Measurements from ENCODE around the gene BRD3OS.

Gene BRD3OS

GRCh38 chr9:134024828-134025605, at the start of gene BRD3OS:
Gene BRD3OS (plus strand): TSS chr9:134025481. CDS start chr9:134026748, 1,267 bp downstream.
- H3K36me3 ChIP-seq (ENCODE audit: control insufficient read depth, insufficient read depth, low read length), result peaks cover 7% of the 10 kb centered on the region
- H3K27me3 ChIP-seq (ENCODE audit: control insufficient read depth, insufficient read depth, low read length), result no peaks in the 10 kb centered on the region
- H3K27ac ChIP-seq (ENCODE audit: low read depth, low read length), result peak within 1 kb of the TSS; percentile 55
- peaks cover 9% of the 10 kb centered on the region for H3K4me1 ChIP-seq (ENCODE audit: control insufficient read depth, insufficient read depth, low read length)
- H3K9ac ChIP-seq (ENCODE audit: low read length), result no peak within 1 kb of the TSS
- peak within 1 kb of the TSS; percentile 87 for H3K4me3 ChIP-seq (ENCODE audit: low read length)

DNA sequence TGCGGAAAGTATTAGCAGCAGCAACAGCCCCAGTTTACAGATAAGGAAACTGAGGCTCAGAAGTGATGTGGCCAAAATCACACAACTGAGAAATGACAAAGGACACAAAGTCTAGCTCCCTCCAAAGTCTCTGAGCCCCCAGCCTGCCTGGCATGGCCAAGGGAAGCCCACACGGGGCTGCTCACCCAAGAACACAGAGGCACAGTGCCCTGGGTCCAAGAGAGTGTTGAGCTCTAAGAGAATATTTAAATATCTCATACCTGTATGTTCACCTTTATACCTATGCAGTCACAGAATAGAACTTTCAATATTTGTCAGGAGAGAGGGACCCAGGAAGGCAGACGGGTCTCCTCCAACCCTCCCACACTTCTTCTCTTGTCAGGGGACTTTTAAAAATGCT, 49.8 kb upstream of the BRD3OS start:
- Histone ChIP-seq H3K36me3 (ENCODE audit: control insufficient read depth, insufficient read depth, low read length) (no peaks in the 10 kb centered on the region), H3K4me1 (ENCODE audit: control insufficient read depth, insufficient read depth, low read length) (peaks cover 2% of the 10 kb centered on the region), H3K27me3 (ENCODE audit: control insufficient read depth, insufficient read depth, low read length) (no peaks in the 10 kb centered on the region), H3K27ac (ENCODE audit: low read depth, low read length) (no peak overlapping the region), H3K4me3 (ENCODE audit: low read length) (no peak overlapping the region), H3K9ac (ENCODE audit: low read length) (no peak overlapping the region)

GRCh38 chr9:133976191-133976861, 49.0 kb upstream of the BRD3OS start:
- Histone ChIP-seq H3K4me1 (ENCODE audit: control insufficient read depth, insufficient read depth, low read length) (peaks cover 2% of the 10 kb centered on the region), H3K27me3 (ENCODE audit: control insufficient read depth, insufficient read depth, low read length) (no peaks in the 10 kb centered on the region), H3K27ac (ENCODE audit: low read depth, low read length) (no peak overlapping the region), H3K9ac (ENCODE audit: low read length) (no peak overlapping the region), H3K36me3 (ENCODE audit: control insufficient read depth, insufficient read depth, low read length) (no peaks in the 10 kb centered on the region), H3K4me3 (ENCODE audit: low read length) (no peak overlapping the region)

- Histone ChIP-seq H3K4me1 (ENCODE audit: control insufficient read depth, insufficient read depth, low read length) (peaks cover 2% of the 10 kb centered on the region), H3K4me3 (ENCODE audit: low read length) (no peak overlapping the region), H3K36me3 (ENCODE audit: control insufficient read depth, insufficient read depth, low read length) (no peaks in the 10 kb centered on the region), H3K27ac (ENCODE audit: low read depth, low read length) (no peak overlapping the region), H3K27me3 (ENCODE audit: control insufficient read depth, insufficient read depth, low read length) (no peaks in the 10 kb centered on the region), H3K9ac (ENCODE audit: low read length) (no peak overlapping the region)
These were observed 48.4 kb upstream of the BRD3OS start for GRCh38 chr9:133976887-133977286.

DNA sequence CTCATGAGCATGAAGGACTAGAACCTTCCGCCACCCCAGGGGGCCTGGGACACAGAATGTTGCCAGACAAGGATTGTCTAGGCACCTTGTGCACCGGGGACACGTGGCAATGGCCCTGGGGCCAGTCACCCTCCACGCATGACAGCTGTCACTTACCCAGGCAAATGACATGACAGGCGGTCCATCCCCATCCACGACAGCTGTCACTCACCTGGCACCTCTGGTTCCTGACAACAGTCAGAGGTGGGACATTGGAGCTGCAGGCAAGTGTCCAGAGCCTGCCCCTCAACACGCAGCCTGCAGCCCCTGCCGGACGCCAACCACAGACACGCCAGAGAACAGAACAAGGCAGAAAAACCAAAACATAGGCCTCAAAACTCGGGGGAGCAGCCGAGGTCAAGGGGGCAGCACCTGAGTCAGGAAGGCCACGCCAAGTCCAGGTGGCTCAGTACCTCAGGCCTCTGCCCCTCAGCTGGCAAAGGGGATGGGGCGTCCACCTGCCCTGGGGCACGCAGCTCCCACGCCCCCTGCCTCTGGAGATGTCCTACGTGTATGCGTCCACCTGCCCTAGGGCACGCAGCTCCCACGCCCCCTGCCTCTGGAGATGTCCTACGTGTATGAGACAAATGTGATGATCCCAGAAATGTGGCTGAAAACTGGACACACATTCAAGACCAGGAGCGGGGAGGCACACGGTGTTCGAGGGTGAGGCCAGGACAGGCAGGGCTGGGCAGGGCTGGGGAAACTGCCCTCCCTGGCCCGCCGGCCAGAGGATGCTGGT, 47.7 kb upstream of the BRD3OS start:
- H3K27ac ChIP-seq (ENCODE audit: low read depth, low read length), result no peak overlapping the region
- peaks cover 2% of the 10 kb centered on the region for H3K4me1 ChIP-seq (ENCODE audit: control insufficient read depth, insufficient read depth, low read length)
- no peaks in the 10 kb centered on the region for H3K27me3 ChIP-seq (ENCODE audit: control insufficient read depth, insufficient read depth, low read length)
- H3K36me3 ChIP-seq (ENCODE audit: control insufficient read depth, insufficient read depth, low read length), result no peaks in the 10 kb centered on the region
- H3K9ac ChIP-seq (ENCODE audit: low read length), result no peak overlapping the region
- no peak overlapping the region for H3K4me3 ChIP-seq (ENCODE audit: low read length)

GRCh38 chr9:133978226-133978898, 46.9 kb upstream of the BRD3OS start:
- Histone ChIP-seq H3K4me3 (ENCODE audit: low read length) (no peak overlapping the region), H3K27me3 (ENCODE audit: control insufficient read depth, insufficient read depth, low read length) (no peaks in the 10 kb centered on the region), H3K4me1 (ENCODE audit: control insufficient read depth, insufficient read depth, low read length) (peaks cover 2% of the 10 kb centered on the region), H3K27ac (ENCODE audit: low read depth, low read length) (no peak overlapping the region), H3K9ac (ENCODE audit: low read length) (no peak overlapping the region), H3K36me3 (ENCODE audit: control insufficient read depth, insufficient read depth, low read length) (no peaks in the 10 kb centered on the region)

DNA sequence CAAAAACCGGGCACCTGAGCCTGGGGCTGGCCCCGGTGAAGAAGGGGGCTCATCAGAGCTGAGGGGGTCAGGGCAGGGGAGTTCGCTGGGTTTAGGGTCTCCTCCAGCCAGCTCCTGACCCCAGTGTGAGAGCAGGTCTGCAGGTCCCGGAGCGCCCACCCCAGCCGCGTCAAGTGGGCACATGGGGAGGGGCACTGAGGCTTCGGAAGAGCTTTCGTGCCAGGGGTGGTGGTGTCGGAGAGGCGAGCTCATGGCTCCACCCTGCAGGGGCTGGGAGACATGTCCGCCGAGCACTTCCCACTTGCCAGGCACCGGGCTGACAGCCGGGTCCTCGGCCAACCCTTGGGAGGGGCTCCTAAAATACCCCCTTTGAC, 46.4 kb upstream of the BRD3OS start:
- Histone ChIP-seq H3K9ac (ENCODE audit: low read length) (no peak overlapping the region), H3K27me3 (ENCODE audit: control insufficient read depth, insufficient read depth, low read length) (no peaks in the 10 kb centered on the region), H3K4me1 (ENCODE audit: control insufficient read depth, insufficient read depth, low read length) (peaks cover 2% of the 10 kb centered on the region), H3K27ac (ENCODE audit: low read depth, low read length) (no peak overlapping the region), H3K4me3 (ENCODE audit: low read length) (peak overlapping the region; percentile 53), H3K36me3 (ENCODE audit: control insufficient read depth, insufficient read depth, low read length) (no peaks in the 10 kb centered on the region)

DNA sequence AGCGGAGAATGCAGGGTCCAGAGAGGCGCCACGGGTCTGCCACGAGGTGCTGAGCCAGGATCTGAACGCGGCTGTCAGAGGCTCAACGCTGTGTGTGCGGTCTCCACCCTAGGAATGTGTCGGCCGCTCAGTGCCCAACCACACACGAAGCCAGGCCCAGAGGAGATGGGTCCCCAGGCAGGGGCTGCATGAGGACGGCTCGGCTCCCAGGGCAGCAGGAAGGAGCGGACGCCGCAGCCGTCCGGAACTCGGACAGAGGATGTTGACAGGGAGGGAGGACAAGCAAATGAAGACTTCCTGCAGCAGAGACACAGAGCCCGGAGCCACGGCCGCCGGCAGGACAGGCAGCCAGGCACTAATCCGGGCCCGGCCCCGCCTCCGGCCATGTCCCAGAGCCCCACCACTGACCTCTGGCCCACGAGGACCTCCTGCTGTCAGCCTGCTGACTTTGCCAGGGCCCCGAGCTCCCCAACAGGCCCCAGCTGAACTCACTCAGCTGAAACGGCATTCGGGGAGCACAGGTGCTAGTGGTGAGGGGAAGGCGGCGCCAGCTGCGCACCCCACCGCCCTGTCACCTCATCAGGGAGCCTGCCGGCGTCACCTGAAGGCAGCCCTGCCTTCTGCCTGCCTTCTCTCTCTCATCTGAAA, 45.9 kb upstream of the BRD3OS start:
- no peak overlapping the region for H3K9ac ChIP-seq (ENCODE audit: low read length)
- H3K4me3 ChIP-seq (ENCODE audit: low read length), result peak overlapping the region; percentile 53
- peaks cover 2% of the 10 kb centered on the region for H3K4me1 ChIP-seq (ENCODE audit: control insufficient read depth, insufficient read depth, low read length)
- no peaks in the 10 kb centered on the region for H3K36me3 ChIP-seq (ENCODE audit: control insufficient read depth, insufficient read depth, low read length)
- H3K27me3 ChIP-seq (ENCODE audit: control insufficient read depth, insufficient read depth, low read length), result no peaks in the 10 kb centered on the region
- peak overlapping the region; percentile 1 for H3K27ac ChIP-seq (ENCODE audit: low read depth, low read length)

DNA sequence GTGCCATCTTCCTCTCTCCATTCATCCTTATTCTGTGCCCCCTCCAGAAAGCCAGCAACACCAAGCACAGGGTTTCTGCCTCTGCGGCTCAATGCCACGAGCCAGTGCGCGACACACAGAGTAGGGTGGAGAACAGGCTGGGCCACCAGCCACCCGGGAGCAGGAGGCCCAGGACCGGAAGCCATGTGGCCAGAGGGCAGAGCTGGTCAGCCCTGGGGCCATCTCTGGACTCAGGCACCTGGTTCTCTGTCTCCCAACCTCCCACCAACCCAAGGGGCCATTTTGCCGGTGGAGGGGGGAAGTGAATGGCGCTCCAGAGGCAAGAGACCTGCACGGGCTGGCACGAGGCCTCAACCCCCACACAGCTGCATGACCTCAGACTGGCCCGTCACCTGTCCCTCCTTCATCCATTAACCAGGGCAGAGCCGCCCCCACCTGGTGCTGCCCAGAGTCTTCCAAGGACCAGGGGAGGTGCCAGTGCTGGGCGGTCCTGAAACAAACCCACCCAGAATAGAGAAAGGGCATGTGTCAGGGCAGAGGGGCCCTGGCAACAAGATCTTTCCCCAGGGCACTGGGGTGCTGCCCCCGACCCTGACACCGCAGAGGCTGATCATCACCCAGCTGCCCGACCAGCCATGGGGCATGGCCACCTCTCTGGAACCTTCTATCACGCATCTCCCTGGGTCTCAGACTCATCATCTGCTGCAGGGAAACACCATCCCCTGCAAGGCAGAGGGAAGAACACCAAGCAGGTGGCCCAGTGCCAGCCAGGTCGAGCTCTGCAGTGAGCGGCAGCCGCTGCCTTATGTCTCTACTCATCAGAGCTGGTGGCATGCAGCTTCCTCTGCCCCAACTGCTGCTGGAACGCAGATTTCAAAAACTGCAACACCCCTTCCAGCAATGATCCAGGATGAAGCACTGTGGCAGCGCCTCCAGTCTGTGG, 45.1 kb upstream of the BRD3OS start:
- Histone ChIP-seq H3K4me3 (ENCODE audit: low read length) (no peak overlapping the region), H3K27me3 (ENCODE audit: control insufficient read depth, insufficient read depth, low read length) (no peaks in the 10 kb centered on the region), H3K27ac (ENCODE audit: low read depth, low read length) (no peak overlapping the region), H3K4me1 (ENCODE audit: control insufficient read depth, insufficient read depth, low read length) (peaks cover 2% of the 10 kb centered on the region), H3K36me3 (ENCODE audit: control insufficient read depth, insufficient read depth, low read length) (no peaks in the 10 kb centered on the region), H3K9ac (ENCODE audit: low read length) (no peak overlapping the region)

GRCh38 chr9:133980864-133981588, 44.3 kb upstream of the BRD3OS start:
- H3K4me1 ChIP-seq (ENCODE audit: control insufficient read depth, insufficient read depth, low read length), result peaks cover 2% of the 10 kb centered on the region
- no peak overlapping the region for H3K27ac ChIP-seq (ENCODE audit: low read depth, low read length)
- no peak overlapping the region for H3K9ac ChIP-seq (ENCODE audit: low read length)
- H3K36me3 ChIP-seq (ENCODE audit: control insufficient read depth, insufficient read depth, low read length), result no peaks in the 10 kb centered on the region
- H3K27me3 ChIP-seq (ENCODE audit: control insufficient read depth, insufficient read depth, low read length), result no peaks in the 10 kb centered on the region
- H3K4me3 ChIP-seq (ENCODE audit: low read length), result no peak overlapping the region

DNA sequence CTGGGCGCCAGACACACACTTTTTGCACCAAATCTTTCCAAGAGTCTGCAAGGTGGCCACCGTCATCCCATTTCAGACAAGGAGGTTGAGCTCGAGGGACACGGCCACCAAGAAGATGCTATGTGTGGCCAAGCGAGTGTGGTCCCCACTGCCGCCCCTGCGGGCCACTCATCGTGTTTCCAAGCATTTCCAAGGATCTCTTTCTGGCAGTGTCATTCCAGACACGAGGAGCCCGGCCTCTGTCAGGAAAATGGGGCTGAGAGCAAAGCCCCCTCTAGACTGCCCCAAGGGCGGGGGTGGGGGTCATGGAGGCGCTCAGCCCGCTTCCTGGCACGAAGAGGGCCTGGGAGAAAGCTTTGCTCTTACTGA, 43.7 kb upstream of the BRD3OS start:
- Histone ChIP-seq H3K9ac (ENCODE audit: low read length) (no peak overlapping the region), H3K27ac (ENCODE audit: low read depth, low read length) (no peak overlapping the region), H3K36me3 (ENCODE audit: control insufficient read depth, insufficient read depth, low read length) (no peaks in the 10 kb centered on the region), H3K4me1 (ENCODE audit: control insufficient read depth, insufficient read depth, low read length) (peaks cover 2% of the 10 kb centered on the region), H3K27me3 (ENCODE audit: control insufficient read depth, insufficient read depth, low read length) (no peaks in the 10 kb centered on the region), H3K4me3 (ENCODE audit: low read length) (no peak overlapping the region)

Measured in rectal smooth muscle tissue (tissue), 1 donor.